Transverse colon (tissue), 4 donors: ENCODE data around the gene STK32C. TPM values are rescaled to one million over a fixed set of nuclear protein-coding genes. Genes with fewer than 3 reads are reported as not detected.

Experiments
- DNase-seq: peaks from one replicate; pipeline ENCODE4 v3.0.0-alpha.2; 2019
- H3K27ac ChIP-seq, 4 donors: fragments of 200-600 bp; sonication (generic); 2 replicates each; pipeline ENCODE4 v1.5.1; 2016 to 2018; ENCODE audit warnings: inconsistent platforms in 4 of 4
- H3K27me3 ChIP-seq: fragments of 200-600 bp; sonication (generic); 2 replicates; pipeline ENCODE4 v1.5.1; 2017; ENCODE audit warnings: inconsistent platforms
- H3K36me3 ChIP-seq, 4 donors: fragments of 200-600 bp; sonication (generic); 2 replicates each; pipeline ENCODE4 v1.5.1; 2017 to 2019; ENCODE audit warnings: inconsistent platforms in 4 of 4
- H3K4me1 ChIP-seq, 4 donors: fragments of 200-600 bp; sonication (generic); 2 replicates each; pipeline ENCODE4 v1.5.1; 2017 to 2020; ENCODE audit warnings: inconsistent platforms in 4 of 4
- H3K4me3 ChIP-seq, 4 donors: fragments of 200-600 bp; sonication (generic); 1 replicate in 1 of 4; 2 replicates in 3 of 4; pipeline versions ENCODE4 v1.5.1 to v1.6.1; 2017 to 2019; ENCODE audit warnings: inconsistent platforms in 4 of 4
- H3K9me3 ChIP-seq, 2 donors: fragments of 200-600 bp; sonication (generic); 2 replicates each; pipeline ENCODE4 v1.5.1; 2017 to 2019; ENCODE audit warnings: inconsistent platforms in 2 of 2
- CTCF ChIP-seq, 5 experiments: fragments of 200-600 bp in 3 of 5; fragments of 450-650 bp in 2 of 5; sonication (generic) in 3 of 5; IDR thresholded peaks; 1 replicate in 2 of 5; 2 replicates in 3 of 5; pipeline ENCODE4 v1.5.1; 2016 to 2017; ENCODE audit warnings: antibody characterized with exemption in 5 of 5, inconsistent platforms in 3 of 5, mild to moderate bottlenecking in 2 of 5, moderate library complexity in 1 of 5
- EP300 ChIP-seq: sonication (generic); formaldehyde crosslinking; IDR thresholded peaks from one replicate; pipeline ENCODE4 v1.6.1; 2017; ENCODE audit warnings: antibody characterized with exemption, low read depth
- POLR2A ChIP-seq: fragments of 450-650 bp; IDR thresholded peaks from one replicate; pipeline ENCODE4 v1.6.1; 2016; ENCODE audit warnings: antibody characterized with exemption, mild to moderate bottlenecking, moderate library complexity
- POLR2AphosphoS5 ChIP-seq, 3 donors: sonication (generic); formaldehyde crosslinking; IDR thresholded peaks; one replicate each; pipeline ENCODE4 v1.6.1; 2016; ENCODE audit warnings: antibody characterized with exemption in 3 of 3
- WGBS, 2 donors: methylation state at CpG; one replicate each; pipeline ENCODE4 v1.1.5; 2018; ENCODE audit warnings: low coverage in 1 of 2; 5-methylcytosine and 5-hydroxymethylcytosine counted together
- in situ Hi-C, 4 donors: fragments of 200-750 bp; cut with MboI; loops; one replicate each; pipeline versions ENCODE4 v1.15.0 to v1.15.1; 2017; ENCODE audit warnings: low sequenced_read_pairs in 3 of 4, low pct_ligation_motif_present in 1 of 4, low pct_unique_long_range_greater_than_20kb in 1 of 4
- intact Hi-C: fragments of 100-400 bp; cut with DNase I; formaldehyde crosslinking; loops from one replicate; pipeline ENCODE4 v1.15.1; 2023; ENCODE audit warnings: low total_unique reads
- total RNA-seq, 4 donors: library from RNA; depleted of rRNA; stranded (reverse); fragments of >200 nt; gene quantifications; one replicate each; pipeline ENCODE4 v1.1.0, GENCODE V29; 2016

STK32C gene
- total RNA-seq, 4 donors from 2014 or later: 2.2 to 7.8 (median 3.7) TPM; not detected in 1

- no peaks in the 10 kb centered on the region for H3K27me3 ChIP-seq
- H3K27ac ChIP-seq: no peak overlapping the region
- 84% methylated on average over 14 of the region's 35 CpGs; no CpG with 5 or more reads in 1 of the 2 donors for WGBS, 2 donors
- intact Hi-C loops (no loop called here), in situ Hi-C loops (no loop called here)
- no peak for DNase-seq
- H3K4me1 ChIP-seq: no peaks in the 10 kb centered on the region
- H3K36me3 ChIP-seq: no peaks in the 10 kb centered on the region
- H3K4me3 ChIP-seq: no peak overlapping the region
- TF ChIP-seq POLR2AphosphoS5 (IDR thresholded peaks at IDR 0.05): no peak
- TF ChIP-seq EP300: no peak
- TF ChIP-seq POLR2A: no peak
- no peak for TF ChIP-seq CTCF (IDR thresholded peaks at IDR 0.05)
- no peaks in the 10 kb centered on the region for H3K9me3 ChIP-seq
These were observed 109.2 kb downstream of the STK32C start for GRCh38 chr10:132198381-132199181.

DNA sequence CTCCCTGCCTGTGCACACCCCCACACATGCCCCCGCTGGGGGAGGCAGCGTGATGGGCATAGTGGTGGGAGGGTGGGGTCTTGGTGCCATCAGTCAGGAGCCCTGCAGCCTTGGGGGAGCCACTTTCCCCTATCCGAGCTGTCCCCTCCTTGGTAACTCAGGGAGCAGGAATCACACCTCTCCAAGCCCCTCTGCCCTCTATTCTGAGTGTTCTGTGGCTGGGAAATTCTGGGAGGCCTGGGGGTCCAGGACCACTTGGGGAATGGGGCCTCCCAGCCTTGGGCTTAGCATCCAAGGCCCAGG is 109.7 kb downstream of the STK32C start:
- DNase-seq: no peak
- no peak for TF ChIP-seq CTCF (IDR thresholded peaks at IDR 0.05)
- no peak for TF ChIP-seq POLR2AphosphoS5 (IDR thresholded peaks at IDR 0.05)
- no peak for TF ChIP-seq EP300
- no peak for TF ChIP-seq POLR2A
- intact Hi-C loops: no loop called here
- Histone ChIP-seq H3K4me1 (no peaks in the 10 kb centered on the region), H3K36me3 (no peaks in the 10 kb centered on the region), H3K27ac (no peak overlapping the region), H3K9me3 (no peaks in the 10 kb centered on the region), H3K27me3 (no peaks in the 10 kb centered on the region), H3K4me3 (no peak overlapping the region)
- in situ Hi-C loops: no loop called here
- WGBS, 2 donors: 65% methylated on average over 3 of the region's 3 CpGs; no CpG with 5 or more reads in 1 of the 2 donors

DNA sequence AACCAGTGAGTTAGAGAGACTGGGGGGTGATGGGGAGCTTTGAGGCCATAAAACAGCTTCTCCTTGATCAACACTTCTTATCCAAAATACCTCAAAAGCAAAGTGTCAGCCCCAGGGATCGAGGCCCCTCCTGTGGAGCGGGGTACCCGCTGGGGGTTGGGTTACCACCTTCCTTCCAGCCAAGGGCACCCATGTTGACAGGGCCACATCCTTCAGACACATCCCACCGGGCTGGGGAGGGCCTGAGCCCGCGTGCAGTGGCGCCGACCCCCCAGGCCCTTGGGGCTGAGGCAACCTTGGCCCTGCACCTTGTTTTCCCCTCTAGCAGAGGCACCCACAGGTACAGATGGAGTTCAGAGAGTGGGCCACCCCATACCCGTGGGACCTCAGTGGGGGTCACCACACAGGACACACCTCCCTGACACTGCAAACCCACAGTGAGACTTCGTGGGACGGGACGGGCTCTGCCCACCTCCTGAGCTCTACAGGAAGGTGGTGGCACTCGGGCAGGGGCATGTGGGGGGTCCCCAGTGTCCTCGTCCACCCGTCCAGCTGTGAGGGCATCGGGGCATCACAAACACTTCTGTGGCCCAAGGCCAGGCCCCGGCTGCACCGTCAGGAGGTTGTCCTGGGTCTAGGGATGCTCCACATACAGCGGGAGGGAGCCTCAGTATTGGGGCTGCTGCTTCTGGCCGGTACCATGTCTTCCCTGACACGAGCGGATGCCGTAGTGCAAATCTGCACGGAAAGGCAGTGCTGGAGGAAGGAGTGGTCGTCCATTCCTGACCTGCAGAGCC is 110.3 kb downstream of the STK32C start:
- Histone ChIP-seq H3K4me3 (no peak overlapping the region), H3K36me3 (no peaks in the 10 kb centered on the region), H3K27me3 (no peaks in the 10 kb centered on the region), H3K27ac (no peak overlapping the region), H3K4me1 (no peaks in the 10 kb centered on the region), H3K9me3 (no peaks in the 10 kb centered on the region)
- 80 to 84% methylated on average over 1 to 19 of the region's 25 CpGs for WGBS, 2 donors
- TF ChIP-seq POLR2AphosphoS5 (IDR thresholded peaks at IDR 0.05): no peak
- no peak for TF ChIP-seq EP300
- TF ChIP-seq CTCF (IDR thresholded peaks at IDR 0.05): no peak
- no peak for TF ChIP-seq POLR2A
- DNase-seq: no peak
- in situ Hi-C loops: no loop called here
- intact Hi-C loops: no loop called here
